Gastroesophageal sphincter (tissue), 3 donors: ENCODE measurements around the gene PPOX.

Source experiments
- POLR2AphosphoS5 ChIP-seq: sonication (generic); formaldehyde crosslinking; IDR thresholded peaks from one replicate; pipeline ENCODE4 v1.6.1; 2017; ENCODE audit warnings: antibody characterized with exemption
- TF ChIP-seq, protein P1 (sequence below), 4 experiments: fragments of 200-600 bp in 2 of 4; fragments of 450-650 bp in 2 of 4; sonication (generic) in 1 of 4; IDR thresholded peaks; one replicate each; pipeline ENCODE4 v1.5.1; 2017 to 2019; ENCODE audit warnings: antibody characterized with exemption in 4 of 4, mild to moderate bottlenecking in 2 of 4, moderate library complexity in 2 of 4

DNA sequence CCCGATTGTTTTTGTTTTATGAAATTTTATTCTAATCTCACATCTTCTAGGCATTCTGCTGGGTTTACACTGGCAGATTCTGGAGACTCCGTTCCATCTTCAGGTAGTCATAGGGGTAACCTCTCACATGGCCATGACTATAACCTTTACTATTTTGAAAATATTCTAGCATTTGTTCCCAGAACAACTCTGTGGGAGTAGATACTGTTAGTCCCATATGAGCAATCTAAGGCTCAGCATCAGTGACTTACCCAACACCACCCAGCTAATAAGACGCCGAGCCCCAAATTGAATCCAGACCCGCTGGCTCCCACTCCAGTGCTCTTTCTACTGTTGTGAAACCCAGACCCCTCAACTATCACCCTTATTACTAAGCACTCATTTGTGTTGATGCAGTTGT lies 22.8 kb downstream of the PPOX start:
- TF ChIP-seq, protein P1, sequence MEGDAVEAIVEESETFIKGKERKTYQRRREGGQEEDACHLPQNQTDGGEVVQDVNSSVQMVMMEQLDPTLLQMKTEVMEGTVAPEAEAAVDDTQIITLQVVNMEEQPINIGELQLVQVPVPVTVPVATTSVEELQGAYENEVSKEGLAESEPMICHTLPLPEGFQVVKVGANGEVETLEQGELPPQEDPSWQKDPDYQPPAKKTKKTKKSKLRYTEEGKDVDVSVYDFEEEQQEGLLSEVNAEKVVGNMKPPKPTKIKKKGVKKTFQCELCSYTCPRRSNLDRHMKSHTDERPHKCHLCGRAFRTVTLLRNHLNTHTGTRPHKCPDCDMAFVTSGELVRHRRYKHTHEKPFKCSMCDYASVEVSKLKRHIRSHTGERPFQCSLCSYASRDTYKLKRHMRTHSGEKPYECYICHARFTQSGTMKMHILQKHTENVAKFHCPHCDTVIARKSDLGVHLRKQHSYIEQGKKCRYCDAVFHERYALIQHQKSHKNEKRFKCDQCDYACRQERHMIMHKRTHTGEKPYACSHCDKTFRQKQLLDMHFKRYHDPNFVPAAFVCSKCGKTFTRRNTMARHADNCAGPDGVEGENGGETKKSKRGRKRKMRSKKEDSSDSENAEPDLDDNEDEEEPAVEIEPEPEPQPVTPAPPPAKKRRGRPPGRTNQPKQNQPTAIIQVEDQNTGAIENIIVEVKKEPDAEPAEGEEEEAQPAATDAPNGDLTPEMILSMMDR (IDR thresholded peaks at IDR 0.05): no peak
- no peak for TF ChIP-seq POLR2AphosphoS5
